ENCODE measurements around the gene SHC1. TPM values are rescaled to one million over a fixed set of nuclear protein-coding genes. Genes with fewer than 3 reads are reported as not detected.
A peak's percentile ranks its signal among the peaks of the same experiment; 100 is the strongest.

SHC1 gene
- total RNA-seq, 3 donors from 2014 or later (not counting 1 experiment from before 2014, with no cell fraction given): 94.6 to 112 (median 96.8) TPM

DNA sequence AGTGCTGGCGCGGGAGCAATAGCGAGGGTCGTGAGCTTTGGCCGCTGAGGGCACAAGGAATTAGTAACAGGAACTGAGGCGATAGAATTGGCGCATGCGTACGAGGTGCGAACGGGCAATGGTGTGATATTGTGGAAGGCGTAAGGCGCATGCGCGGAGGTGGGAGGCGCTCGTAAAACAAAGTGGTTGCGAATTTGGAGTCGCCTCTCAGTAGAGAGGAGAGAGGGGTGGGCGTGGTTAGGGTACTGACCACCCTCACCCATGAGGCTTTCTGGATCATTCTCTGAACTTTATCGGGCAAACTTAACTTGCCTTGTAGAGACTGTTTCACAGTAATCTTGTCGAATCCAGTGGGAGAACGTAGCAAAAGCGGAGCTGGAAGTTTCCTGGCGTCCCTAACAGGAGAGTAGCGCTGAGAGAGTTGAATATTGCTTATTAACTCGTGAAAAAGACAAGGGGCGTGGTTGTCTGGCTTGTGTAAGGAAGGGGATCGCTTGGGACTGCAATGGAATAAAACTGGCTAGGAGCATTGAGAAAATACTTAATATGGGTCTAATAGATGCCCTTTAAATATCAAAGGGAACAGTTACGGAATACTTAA, 4.4 kb upstream of the SHC1 start:
- Histone ChIP-seq H3K4me1 (ENCODE audit: control insufficient read depth, insufficient read depth, low read length) (peaks cover 43% of the 10 kb centered on the region), H3K9me3 (ENCODE audit: control insufficient read depth, insufficient read depth, low read length) (no peaks in the 10 kb centered on the region), H3K27me3 (ENCODE audit: control insufficient read depth, insufficient read depth, low read length) (no peaks in the 10 kb centered on the region), H3K27ac (ENCODE audit: low read length) (peak overlapping the region; percentile 99), H3K4me3 (ENCODE audit: low read length) (peak overlapping the region; percentile 91), H3K36me3 (ENCODE audit: control insufficient read depth, insufficient read depth, low read length) (no peaks in the 10 kb centered on the region)
- DNase-seq (peak; percentile 92 to 99), ATAC-seq (peak; percentile 44 to 63 (median 54))
- Mint-ChIP-seq H3K27me3 (ENCODE audit: low read depth in 2 of 2) (no peaks in the 10 kb centered on the region), H3K36me3 (no peaks in the 10 kb centered on the region), H3K4me3 (no peak overlapping the region), H3K27ac (no peak overlapping the region), H3K4me1 (peaks cover 15 to 20% of the 10 kb centered on the region in 2 donors), H3K9me3 (no peaks in the 10 kb centered on the region)
- TF ChIP-seq CTCF (IDR thresholded peaks at IDR 0.05): no peak
- intact Hi-C loops (cut with micrococcal nuclease): loop anchor here (1.0 to 5.0 kb wide), 7 partner anchors 8 to 416 kb away; partner anchors contain the start of genes EFNA4, FLAD1, PBXIP1 and PMVK
- under 1% methylated on average over 30 of the region's 30 CpGs for WGBS (ENCODE audit: insufficient coverage)

DNA sequence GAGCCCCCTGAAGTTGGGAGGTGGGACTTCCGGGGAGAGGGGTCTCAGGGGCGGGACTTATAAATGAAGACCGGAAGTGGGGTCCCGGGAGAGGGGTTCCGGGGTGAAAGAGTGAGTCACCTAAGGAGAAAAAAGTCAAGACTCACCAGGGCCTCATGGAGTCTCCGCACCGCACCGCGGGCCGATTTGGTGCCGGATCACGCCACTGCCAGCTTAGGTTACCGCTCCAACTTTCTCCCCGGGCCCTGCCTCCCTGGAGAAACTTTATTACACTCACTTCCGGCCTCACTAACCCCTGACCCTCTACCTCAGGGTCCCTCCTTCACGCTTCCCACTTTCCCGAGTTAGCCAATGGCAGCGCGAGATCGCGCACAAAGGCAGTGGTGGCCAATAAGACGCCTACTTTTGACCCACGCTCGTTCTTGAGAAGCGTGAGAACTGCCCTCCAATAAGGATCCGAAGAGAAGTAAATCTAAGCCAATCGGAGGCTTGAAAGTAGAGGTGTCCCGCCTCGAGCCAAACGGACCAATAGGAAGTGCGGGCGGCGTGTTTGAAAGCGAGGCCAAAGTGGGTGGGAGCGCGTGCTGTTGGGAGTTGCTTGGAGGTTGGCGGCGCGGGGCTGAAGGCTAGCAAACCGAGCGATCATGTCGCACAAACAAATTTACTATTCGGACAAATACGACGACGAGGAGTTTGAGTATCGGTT, 3.7 kb upstream of the SHC1 start, which contains the start of gene CKS1B:
Gene CKS1B, plus strand, starts transcription at position 580 of the 706 bp plus-strand sequence. Its CDS starts 65 bp downstream, at position 645.
- no peaks in the 10 kb centered on the region for H3K36me3 Mint-ChIP-seq
- DNase-seq (peak; percentile 96 to 99), ATAC-seq (peak; percentile 78 to 94 (median 85))
- intact Hi-C loops (cut with micrococcal nuclease): loop anchor here (1.0 to 5.0 kb wide), 7 partner anchors 9 to 415 kb away; partner anchors contain the start of genes EFNA4, FLAD1, PBXIP1 and PMVK
- H3K4me3 Mint-ChIP-seq: no peak within 1 kb of the TSS
- WGBS (ENCODE audit: insufficient coverage): under 1% methylated on average over 47 of the region's 47 CpGs
- Histone ChIP-seq H3K27ac (ENCODE audit: low read length) (peak within 1 kb of the TSS; percentile 99), H3K9me3 (ENCODE audit: control insufficient read depth, insufficient read depth, low read length) (no peaks in the 10 kb centered on the region), H3K27me3 (ENCODE audit: control insufficient read depth, insufficient read depth, low read length) (no peaks in the 10 kb centered on the region), H3K4me1 (ENCODE audit: control insufficient read depth, insufficient read depth, low read length) (peaks cover 43% of the 10 kb centered on the region), H3K4me3 (ENCODE audit: low read length) (peak within 1 kb of the TSS; percentile 91), H3K36me3 (ENCODE audit: control insufficient read depth, insufficient read depth, low read length) (no peaks in the 10 kb centered on the region)
- H3K27ac Mint-ChIP-seq: no peak within 1 kb of the TSS
- no peak for TF ChIP-seq CTCF (IDR thresholded peaks at IDR 0.05)
- peaks cover 15 to 25% of the 10 kb centered on the region in 2 donors for H3K4me1 Mint-ChIP-seq
- no peaks in the 10 kb centered on the region for H3K9me3 Mint-ChIP-seq
- H3K27me3 Mint-ChIP-seq (ENCODE audit: low read depth in 2 of 2): no peaks in the 10 kb centered on the region

DNA sequence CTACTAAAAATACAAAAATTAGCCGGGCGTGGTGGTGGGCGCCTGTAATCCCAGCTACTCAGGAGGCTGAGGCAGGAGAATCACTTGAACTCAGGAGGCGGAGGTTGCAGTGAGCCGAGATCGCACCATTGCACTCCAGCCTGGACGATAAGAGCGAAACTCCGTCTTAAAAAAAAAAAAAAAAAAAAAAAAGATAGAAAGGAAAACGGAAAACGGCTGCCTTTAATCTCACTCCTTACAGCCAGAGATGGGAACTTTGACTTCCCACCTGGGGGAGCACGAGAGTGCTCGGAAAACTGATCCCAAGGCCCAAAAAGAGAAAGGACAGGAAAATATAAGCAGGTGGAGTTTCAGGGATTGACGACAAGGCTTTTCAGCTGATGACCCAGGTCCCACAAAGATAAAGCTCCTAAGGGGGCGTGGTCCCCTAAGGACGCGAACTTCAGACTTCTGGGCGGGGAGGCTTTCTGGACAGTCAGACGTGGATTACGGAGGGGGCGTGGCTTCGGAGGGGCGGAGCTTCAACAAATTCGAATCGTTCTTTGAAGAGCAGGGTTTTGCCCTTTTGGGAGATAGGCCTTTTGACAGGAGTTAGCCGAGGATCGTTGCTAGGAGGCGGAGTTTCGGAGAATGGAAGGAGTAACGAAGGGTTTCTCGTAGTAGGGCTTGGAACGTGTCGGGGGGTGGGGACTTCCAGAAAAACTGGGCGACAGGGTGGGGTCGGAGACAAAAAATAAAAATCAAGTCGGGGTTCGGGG, 3.0 kb upstream of the SHC1 start:
- TF ChIP-seq CTCF (IDR thresholded peaks at IDR 0.05): no peak
- H3K27ac ChIP-seq (ENCODE audit: low read length): peak overlapping the region; percentile 99
- no peaks in the 10 kb centered on the region for H3K27me3 ChIP-seq (ENCODE audit: control insufficient read depth, insufficient read depth, low read length)
- H3K4me1 ChIP-seq (ENCODE audit: control insufficient read depth, insufficient read depth, low read length): peaks cover 43% of the 10 kb centered on the region
- peak; percentile 22 to 50 (median 30) for ATAC-seq
- no peak overlapping the region for H3K4me3 Mint-ChIP-seq
- H3K9me3 ChIP-seq (ENCODE audit: control insufficient read depth, insufficient read depth, low read length): no peaks in the 10 kb centered on the region
- H3K27ac Mint-ChIP-seq: no peak overlapping the region
- no peaks in the 10 kb centered on the region for H3K27me3 Mint-ChIP-seq (ENCODE audit: low read depth in 2 of 2)
- peaks cover 2% of the 10 kb centered on the region for H3K36me3 ChIP-seq (ENCODE audit: control insufficient read depth, insufficient read depth, low read length)
- intact Hi-C loops (cut with micrococcal nuclease): loop anchor here (1.0 to 5.0 kb wide), 7 partner anchors 10 to 414 kb away; partner anchors contain the start of genes EFNA4, FLAD1, PBXIP1 and PMVK
- peak; percentile 94 for DNase-seq
- no peaks in the 10 kb centered on the region for H3K36me3 Mint-ChIP-seq
- no peaks in the 10 kb centered on the region for H3K9me3 Mint-ChIP-seq
- 2% methylated on average over 29 of the region's 37 CpGs for WGBS (ENCODE audit: insufficient coverage)
- H3K4me1 Mint-ChIP-seq: peaks cover 15 to 33% of the 10 kb centered on the region in 2 donors
- H3K4me3 ChIP-seq (ENCODE audit: low read length): peak overlapping the region; percentile 91
